GM12878 (cell line): Measurements from ENCODE around the gene MAGEA11. TPM values are rescaled to one million over a fixed set of nuclear protein-coding genes. Genes with fewer than 3 reads are reported as not detected.

Experiments used
- ATAC-seq: fragments of 200-7000 bp; cut with Tn5 transposase; 3 replicates; pipeline ENCODE4 v1.9.1; 2020; ENCODE audit warnings: mild to moderate bottlenecking, moderate library complexity
- BruUV-seq: library from RNA; stranded (reverse); fragments of 400-500 nt; replicated peaks from 2 replicates; lab custom pipeline; 2021; lab: Mats Ljungman, UMichigan
- CTCF ChIA-PET: fragments of 300-600 bp; sonication (Branson Sonifier 250); formaldehyde crosslinking; extraction: SDS; loops from one replicate; lab custom pipeline; 2021; ENCODE audit warnings: inconsistent platforms; lab: Yijun Ruan, JAX
- POLR2A ChIA-PET: fragments of 350-600 bp; formaldehyde crosslinking; extraction: SDS; loops from one replicate; lab custom pipeline; 2021; ENCODE audit warnings: inconsistent platforms; lab: Charles Lee
- RAD21 ChIA-PET: fragments of 300-600 bp; sonication (Branson Sonifier 250); formaldehyde crosslinking; loops from one replicate; lab custom pipeline; 2023; ENCODE audit warnings: antibody characterized with exemption; ENCODE audit not compliant: unreplicated experiment; lab: Charles Lee
- SMC1A ChIA-PET: fragments of 300-600 bp; sonication (Branson Sonifier 250); formaldehyde crosslinking; loops from one replicate; lab custom pipeline; 2023; ENCODE audit not compliant: unreplicated experiment, uncharacterized antibody; lab: Charles Lee
- DNase-seq: peaks from one replicate; pipeline ENCODE4 v3.0.0-alpha.2; 2011; ENCODE audit warnings: low read depth, low spot score
- FAIRE-seq: peaks from 3 replicates; lab custom pipeline; 2011; peaks lifted over from hg19 to GRCh38; lab: Jason Lieb, UNC
- H2AFZ ChIP-seq: 2 replicates; pipeline ENCODE4 v1.6.0; 2011; ENCODE audit warnings: low read depth, low read length, control low read depth; ENCODE audit not compliant: control insufficient read depth
- H3K27ac ChIP-seq: 2 replicates; pipeline ENCODE4 v1.5.1; 2011; ENCODE audit warnings: control low read depth; ENCODE audit not compliant: control insufficient read depth, insufficient read depth
- H3K27me3 ChIP-seq, 2 experiments: replicated peaks in 1 of 2; 2 replicates each; pipeline versions ENCODE4 v1.6.0 to v1.6.1; 2011; ENCODE audit warnings: low read length in 1 of 2; ENCODE audit not compliant: control insufficient read depth in 2 of 2, insufficient read depth in 2 of 2
- H3K36me3 ChIP-seq, 2 experiments: 2 replicates each; pipeline ENCODE4 v1.5.1; 2011; ENCODE audit warnings: low read length in 1 of 2; ENCODE audit not compliant: control insufficient read depth in 2 of 2, insufficient read depth in 2 of 2
- H3K4me1 ChIP-seq: 2 replicates; pipeline ENCODE4 v1.6.1; 2011; ENCODE audit warnings: mild to moderate bottlenecking, low read length, moderate library complexity, mixed read lengths; ENCODE audit not compliant: control insufficient read depth, insufficient read depth
- H3K4me2 ChIP-seq: 2 replicates; pipeline ENCODE4 v1.6.0; 2011; ENCODE audit warnings: control low read depth; ENCODE audit not compliant: control insufficient read depth, insufficient read depth
- H3K4me3 ChIP-seq: fragments of 200-600 bp; sonication (generic); 2 replicates; pipeline ENCODE4 v1.5.1; 2016
- H3K79me2 ChIP-seq: 2 replicates; pipeline ENCODE4 v1.6.0; 2011; ENCODE audit warnings: low read length; ENCODE audit not compliant: control insufficient read depth, insufficient read depth
- H3K9ac ChIP-seq: 2 replicates; pipeline ENCODE4 v1.8.0; 2011; ENCODE audit warnings: low read length, control low read depth, mixed read lengths; ENCODE audit not compliant: control insufficient read depth, insufficient read depth
- H3K9me3 ChIP-seq: replicated peaks from 3 replicates; pipeline ENCODE4 v1.5.1; 2011; ENCODE audit warnings: mild to moderate bottlenecking, low read length; ENCODE audit not compliant: control insufficient read depth, insufficient read depth
- H4K20me1 ChIP-seq: 2 replicates; pipeline ENCODE4 v1.6.0; 2011; ENCODE audit not compliant: control insufficient read depth, insufficient read depth
- CBX5 ChIP-seq: sonication (generic); IDR thresholded peaks from 2 replicates; pipeline ENCODE4 v1.6.1; 2016; ENCODE audit warnings: low read depth, moderate library complexity, mild to moderate bottlenecking, inconsistent platforms
- CHD1 ChIP-seq: IDR thresholded peaks from 2 replicates; pipeline ENCODE4 v1.6.1; 2012; ENCODE audit warnings: low read depth, low read length, improper control_type of control experiment
- E2F4 ChIP-seq: IDR thresholded peaks from 2 replicates; pipeline ENCODE4 v1.6.1; 2012; ENCODE audit warnings: low read depth, low read length, improper control_type of control experiment
- IRF3 ChIP-seq: fragments of 450-650 bp; IDR thresholded peaks from 2 replicates; pipeline ENCODE4 v1.6.1; 2014; ENCODE audit warnings: mild to moderate bottlenecking
- KDM1A ChIP-seq: fragments of 200-600 bp; sonication (generic); IDR thresholded peaks from 2 replicates; pipeline ENCODE4 v1.6.1; 2016; ENCODE audit warnings: borderline replicate concordance
- NKRF ChIP-seq: fragments of 450-650 bp; conservative IDR thresholded peaks from 2 replicates; pipeline ENCODE4 v1.6.1; 2017; ENCODE audit warnings: mild to moderate bottlenecking, moderate library complexity
- POLR2AphosphoS5 ChIP-seq: IDR thresholded peaks from 2 replicates; pipeline ENCODE4 v1.6.1; 2011; ENCODE audit warnings: mild to moderate bottlenecking, low read length, inconsistent platforms
- RBBP5 ChIP-seq: fragments of 200-600 bp; sonication (generic); conservative IDR thresholded peaks from 2 replicates; pipeline ENCODE4 v1.6.1; 2016
- REST ChIP-seq: IDR thresholded peaks from 2 replicates; pipeline ENCODE4 v1.6.1; 2012; ENCODE audit warnings: mild to moderate bottlenecking, low read depth, low read length
- STAT3 ChIP-seq: IDR thresholded peaks from 2 replicates; pipeline ENCODE4 v1.6.1; 2011; ENCODE audit warnings: low read depth, low read length, improper control_type of control experiment
- TCF3 ChIP-seq: IDR thresholded peaks from 2 replicates; pipeline ENCODE4 v1.6.1; 2012; ENCODE audit warnings: low read depth, mild to moderate bottlenecking, low read length, borderline replicate concordance; ENCODE audit not compliant: insufficient read depth
- TCF7 ChIP-seq: IDR thresholded peaks from 2 replicates; pipeline ENCODE4 v1.6.1; 2014; ENCODE audit warnings: antibody characterized with exemption, borderline replicate concordance
- ZNF687 ChIP-seq: fragments of 450-650 bp; IDR thresholded peaks from 2 replicates; pipeline ENCODE4 v1.6.1; 2017; ENCODE audit warnings: mild to moderate bottlenecking, moderate library complexity
- WGBS: methylation state at CpG from one replicate; pipeline ENCODE4 v1.1.6; 2016; ENCODE audit warnings: low lambda C conversion rate; ENCODE audit not compliant: insufficient replicate concordance, insufficient coverage; ENCODE audit errors: missing lambda C conversion rate; 5-methylcytosine and 5-hydroxymethylcytosine counted together
- in situ Hi-C: fragments of 300-500 bp; cut with MboI; formaldehyde crosslinking; loops from 9 replicates; pipeline ENCODE4 v1.14.3; 2018; ENCODE audit warnings: mixed read lengths
- intact Hi-C: fragments of 100-400 bp; cut with micrococcal nuclease; formaldehyde crosslinking; loops from one replicate; pipeline ENCODE4 v1.14.2; 2022; ENCODE audit not compliant: unreplicated experiment
- polyA plus RNA-seq, 11 experiments: library from polyadenylated mRNA; depleted of rRNA in 4 of 11; unstranded in 6 of 11; stranded (reverse) in 5 of 11; fragments of >200 nt; fragmentation: Nextera tagmentation in 4 of 11; fragmentation: Illumina TruSeq in 1 of 11; extraction: Ambion mirVana in 4 of 11; extraction: Trizol in 1 of 11; gene quantifications; 1 replicate in 1 of 11; 2 replicates in 10 of 11; pipeline versions ENCODE4 v1.2.1 to v1.2.3, GENCODE V29; 2011 to 2016; ENCODE audit warnings: inconsistent platforms in 2 of 11, missing spikeins in 2 of 11, low read depth in 1 of 11
- total RNA-seq, 4 experiments: library from RNA; depleted of rRNA in 3 of 4; stranded (reverse); fragments of >200 nt in 3 of 4; fragmentation: Illumina TruSeq in 1 of 4; extraction: Trizol in 1 of 4; gene quantifications; 2 replicates each; pipeline versions ENCODE4 v1.2.1 to v1.2.3, GENCODE V29; 2013 to 2021

Gene MAGEA11
- total and polyA plus RNA-seq, 10 of the 15 experiments (the other 5 are each of a cell fraction or from before 2014, with no cell fraction given), result 0.07 TPM; not detected in 9

GRCh38 chrX:149721778-149722177 lies 9.9 kb downstream of the MAGEA11 start:
- Histone ChIP-seq H3K9me3 (no peaks in the 10 kb centered on the region), H3K9ac (no peak overlapping the region), H3K36me3 (no peaks in the 10 kb centered on the region), H3K4me2 (no peak overlapping the region), H2AFZ (no peak overlapping the region), H3K27me3 (no peaks in the 10 kb centered on the region), H3K79me2 (no peaks in the 10 kb centered on the region), H3K27ac (no peak overlapping the region), H3K4me1 (no peaks in the 10 kb centered on the region), H4K20me1 (no peaks in the 10 kb centered on the region), H3K4me3 (no peak overlapping the region)
- BruUV-seq, result no TSS peak
- no peak for FAIRE-seq
- SMC1A ChIA-PET, result no interaction called here
- CTCF ChIA-PET, result no interaction called here
- in situ Hi-C loops, result no loop called here
- WGBS, result 34% methylated on average over 8 of the region's 8 CpGs
- intact Hi-C loops, result no loop called here
- RAD21 ChIA-PET, result no interaction called here
- DNase-seq, result no peak
- no peak for ATAC-seq
- POLR2A ChIA-PET, result no interaction called here
- TF ChIP-seq E2F4, result no peak
- TF ChIP-seq REST, result no peak
- TF ChIP-seq IRF3, result no peak
- no peak for TF ChIP-seq RBBP5
- no peak for TF ChIP-seq TCF7
- TF ChIP-seq CBX5, result no peak
- no peak for TF ChIP-seq ZNF687
- TF ChIP-seq KDM1A, result no peak
- TF ChIP-seq POLR2AphosphoS5, result no peak
- TF ChIP-seq CHD1, result no peak
- no peak for TF ChIP-seq TCF3
- no peak for TF ChIP-seq STAT3
- TF ChIP-seq NKRF, result no peak
